SKM-1 (cell line): ENCODE results near the gene JARID2.
"Not testable (repeated sequence)": the region's sequence is repeated elsewhere in the genome, so short reads cannot be mapped to it uniquely, and the experiment has no call there.

Experiments
- DNase-seq: peaks from one replicate; lab custom pipeline; 2025; ENCODE audit not compliant: unreplicated experiment; lab: John Stamatoyannopoulos, UW

Gene JARID2

DNA sequence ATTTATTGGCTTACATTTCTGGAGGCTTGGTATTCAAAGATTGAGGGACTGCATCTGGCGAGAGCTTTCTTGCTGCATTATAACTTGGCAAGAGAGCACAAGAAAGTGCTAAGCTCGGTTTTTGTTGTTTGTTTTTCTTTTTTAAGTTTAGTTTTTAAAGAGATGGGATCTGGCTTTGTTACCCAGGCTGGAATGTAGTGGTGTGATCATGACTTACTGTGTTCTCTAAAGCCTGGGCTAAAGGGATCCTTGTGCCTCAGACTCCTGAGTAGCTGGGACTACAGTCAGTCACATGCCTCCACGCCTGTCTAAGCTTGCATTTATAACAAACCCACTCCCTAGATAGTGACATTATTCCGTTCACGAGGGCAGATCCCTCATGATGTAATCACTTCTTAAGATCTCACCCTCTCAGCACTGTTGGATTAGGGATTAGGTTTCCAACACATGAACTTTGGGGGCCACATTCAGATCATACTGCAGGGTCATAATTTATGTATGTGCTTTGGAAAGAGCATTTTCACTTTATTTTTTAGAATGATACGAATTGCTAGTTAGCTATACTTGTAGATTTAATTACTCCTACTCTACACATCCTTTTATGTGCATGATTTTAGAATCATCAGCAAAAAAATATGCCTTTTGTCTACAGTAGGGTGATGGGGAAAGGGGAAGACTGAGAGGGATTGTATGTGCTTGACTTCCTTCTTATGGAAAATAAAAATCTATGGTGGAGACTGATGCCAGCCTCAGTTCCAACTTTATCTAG is 167.8 kb downstream of the JARID2 start:
- no peak for DNase-seq

DNA sequence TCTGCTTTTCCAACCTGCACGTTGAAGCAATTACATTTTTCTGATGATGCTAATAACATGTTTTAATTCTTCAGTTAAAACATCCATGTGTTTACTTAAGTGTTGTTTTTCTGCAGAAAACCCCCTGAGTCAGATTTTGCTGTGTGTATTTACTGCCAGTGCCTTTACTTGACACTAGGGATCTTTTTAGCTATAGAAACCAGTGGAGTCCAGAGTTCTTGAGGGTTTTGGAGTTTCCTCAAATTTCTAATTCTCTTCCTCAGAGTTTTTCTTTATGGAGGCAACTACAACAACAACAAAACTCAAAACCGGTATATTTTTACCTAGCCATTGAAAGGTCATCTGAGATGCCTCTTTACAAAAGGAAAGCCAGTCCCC is 168.4 kb downstream of the JARID2 start:
- DNase-seq, result no peak

DNA sequence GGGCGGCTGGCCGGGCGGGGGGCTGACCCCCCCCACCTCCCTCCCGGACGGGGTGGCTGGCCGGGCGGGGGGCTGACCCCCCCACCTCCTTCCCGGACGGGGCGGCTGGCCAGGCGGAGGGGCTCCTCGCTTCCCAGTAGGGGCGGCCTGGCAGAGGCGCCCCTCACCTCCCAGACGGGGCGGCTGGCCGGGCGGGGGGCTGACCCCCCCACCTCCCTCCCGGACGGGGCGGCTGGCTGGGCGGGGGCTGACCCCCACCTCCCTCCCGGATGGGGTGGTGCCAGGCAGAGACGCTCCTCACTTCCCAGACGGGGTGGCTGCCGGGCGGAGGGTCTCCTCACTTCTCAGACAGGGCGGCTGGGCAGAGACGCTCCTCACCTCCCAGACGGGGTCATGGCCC is 169.8 kb downstream of the JARID2 start:
- not testable (repeated sequence) for DNase-seq

DNA sequence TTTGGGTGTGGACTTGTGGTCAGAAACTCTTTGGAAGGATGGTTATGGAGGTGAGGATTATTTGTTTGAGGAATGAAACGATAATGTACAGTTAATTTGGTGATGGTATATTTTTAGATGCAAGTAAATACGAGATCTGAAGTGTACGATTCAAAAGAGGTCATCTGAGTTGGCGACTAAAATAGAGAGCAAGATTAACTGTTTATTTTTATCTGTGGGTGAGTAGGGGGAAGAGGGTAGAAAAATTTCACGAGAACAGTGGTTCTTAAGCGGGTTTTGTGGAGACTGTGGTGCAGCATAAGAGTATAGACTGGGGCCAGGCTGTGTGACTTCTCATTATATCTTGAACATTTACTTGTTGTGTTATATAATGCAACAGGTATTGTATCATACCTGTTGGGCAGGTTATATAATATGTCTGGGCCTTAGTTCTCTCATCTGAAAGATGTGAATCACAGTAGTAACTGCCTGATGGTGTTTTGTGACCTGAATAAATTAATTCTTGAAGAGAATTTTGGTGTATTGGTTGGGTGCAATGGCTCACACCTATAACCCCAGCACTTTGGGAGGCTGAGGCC is 171.2 kb downstream of the JARID2 start:
- DNase-seq, result no peak

DNA sequence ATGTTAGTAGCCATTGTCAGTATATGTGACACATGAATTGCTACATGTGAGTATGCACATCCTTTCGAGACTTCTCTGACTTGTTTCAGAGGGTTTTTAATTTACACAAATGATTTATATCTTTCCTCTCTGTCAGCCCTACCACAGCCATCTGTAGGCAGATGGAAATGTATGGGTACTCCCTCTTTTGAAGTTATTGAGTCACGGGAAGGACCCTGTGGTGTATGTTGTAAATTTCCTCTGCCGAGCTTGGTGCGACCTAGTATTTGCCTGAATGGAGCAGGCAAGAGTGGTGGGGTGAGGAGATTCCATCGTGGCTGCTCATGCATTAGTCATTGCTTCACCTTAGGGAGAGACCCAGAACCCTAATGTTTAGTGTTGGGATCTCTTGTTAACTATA is 171.9 kb downstream of the JARID2 start:
- no peak for DNase-seq

DNA sequence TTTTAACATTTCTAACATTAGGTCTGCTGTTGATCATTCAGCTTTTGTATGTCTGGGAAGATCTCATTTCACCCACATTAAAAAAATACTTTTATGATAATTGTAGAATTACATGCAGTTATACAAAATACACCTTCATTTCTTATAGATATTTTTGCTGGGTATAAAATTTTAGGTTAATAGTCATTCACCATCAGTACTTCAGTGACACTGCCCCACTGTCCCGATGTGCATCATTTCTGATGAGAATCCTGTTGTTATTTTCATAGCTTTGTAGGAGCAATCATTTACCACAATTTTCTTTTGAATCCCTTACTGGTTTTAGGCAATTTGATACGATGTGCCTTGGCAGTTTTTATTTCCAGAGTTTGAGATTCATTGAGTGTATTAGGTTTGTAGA is 173.6 kb downstream of the JARID2 start:
- DNase-seq, result no peak

DNA sequence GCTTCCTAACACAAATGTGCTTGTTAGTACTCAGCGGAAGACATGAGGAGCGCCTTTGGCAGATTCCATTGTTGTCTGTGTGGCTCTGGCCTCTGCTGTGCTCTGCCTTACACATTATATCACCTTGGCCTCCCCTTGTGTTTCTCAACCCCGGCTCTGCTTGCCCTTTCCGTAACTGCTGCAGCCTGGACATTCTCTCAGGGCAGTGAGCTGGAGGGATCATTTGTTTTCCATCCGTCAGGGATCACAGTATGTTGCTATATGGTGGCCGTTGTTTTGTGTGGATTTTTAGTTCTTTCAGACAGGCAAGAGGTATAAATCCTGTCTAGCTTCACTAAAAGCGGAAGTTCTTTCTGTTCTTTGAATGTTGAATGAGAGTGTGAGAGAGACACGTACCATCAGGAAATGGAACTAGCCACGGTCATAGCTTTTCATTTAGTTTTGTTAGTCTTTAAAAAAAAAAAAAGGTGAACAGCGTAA is 175.1 kb downstream of the JARID2 start:
- DNase-seq, result no peak

DNA sequence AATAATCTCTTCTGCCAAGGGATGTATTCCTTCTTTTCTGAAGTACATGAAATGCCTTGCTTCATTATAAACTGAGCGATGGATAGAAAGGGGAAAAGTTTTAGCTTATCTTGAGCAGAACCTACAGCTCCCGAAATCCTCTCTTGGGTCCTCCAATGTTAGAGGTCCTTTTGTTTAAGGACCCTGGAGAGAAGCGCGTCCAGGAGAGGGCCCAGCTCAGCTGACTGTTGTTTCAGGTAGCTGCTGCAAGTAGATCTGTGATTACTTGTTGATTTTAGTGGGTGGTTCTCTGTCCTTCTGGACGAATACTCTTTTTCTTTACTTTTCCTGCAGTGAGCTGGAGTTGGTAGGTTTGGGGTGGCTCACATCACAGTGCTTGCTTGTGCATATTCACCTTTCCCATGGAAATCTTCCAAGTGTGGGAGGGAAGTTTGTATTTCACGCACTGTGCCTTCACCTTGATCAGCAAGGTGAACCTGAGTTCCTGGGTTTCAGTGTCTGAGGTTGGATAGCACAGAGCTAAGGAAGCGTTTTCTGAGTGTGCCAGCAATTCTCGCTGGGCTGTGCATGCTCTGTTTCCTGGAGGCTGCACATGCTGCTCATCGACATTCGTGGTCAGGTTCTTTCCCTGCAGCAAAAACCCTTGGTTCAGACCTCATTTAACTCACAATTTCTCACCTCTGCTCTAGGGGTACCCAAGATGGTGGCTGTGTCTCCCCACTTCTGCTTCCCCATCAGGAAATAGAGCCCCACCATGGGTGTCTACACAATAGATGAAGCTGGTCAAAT is 176.3 kb downstream of the JARID2 start:
- no peak for DNase-seq

DNA sequence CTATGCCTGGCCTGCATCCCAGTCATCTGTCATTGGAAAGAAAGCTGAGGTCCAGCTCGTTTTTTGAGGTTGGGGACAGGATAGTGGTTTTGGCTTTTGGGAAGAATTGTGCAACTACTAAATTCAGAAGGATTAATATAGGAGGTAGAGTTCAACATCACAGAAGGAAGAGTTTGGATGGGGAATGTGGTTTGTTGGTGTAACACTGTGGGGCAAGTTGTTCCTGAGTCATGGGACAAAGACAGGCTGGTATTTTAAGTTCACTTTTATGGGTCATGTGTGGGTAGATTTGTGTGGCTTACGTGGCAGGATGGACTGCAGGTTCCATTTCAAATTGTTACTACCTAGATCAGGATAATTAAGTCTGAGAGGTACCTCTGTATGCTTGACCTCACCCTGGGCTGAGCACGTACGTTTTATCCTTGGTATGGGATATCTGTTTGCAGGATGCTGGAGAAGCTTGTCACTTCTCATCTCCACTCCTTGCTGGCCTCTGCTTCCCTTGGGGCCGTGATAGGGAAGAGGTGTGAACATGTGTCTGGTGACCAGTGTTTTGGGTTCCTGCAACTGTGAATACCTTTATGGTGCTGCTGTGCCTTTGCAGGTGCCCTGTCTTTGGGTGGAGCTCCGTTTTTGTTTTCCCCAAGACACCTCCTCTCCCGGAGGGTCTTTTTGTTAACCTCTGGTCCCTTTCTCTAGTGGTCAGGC is 177.6 kb downstream of the JARID2 start:
- DNase-seq, result no peak

DNA sequence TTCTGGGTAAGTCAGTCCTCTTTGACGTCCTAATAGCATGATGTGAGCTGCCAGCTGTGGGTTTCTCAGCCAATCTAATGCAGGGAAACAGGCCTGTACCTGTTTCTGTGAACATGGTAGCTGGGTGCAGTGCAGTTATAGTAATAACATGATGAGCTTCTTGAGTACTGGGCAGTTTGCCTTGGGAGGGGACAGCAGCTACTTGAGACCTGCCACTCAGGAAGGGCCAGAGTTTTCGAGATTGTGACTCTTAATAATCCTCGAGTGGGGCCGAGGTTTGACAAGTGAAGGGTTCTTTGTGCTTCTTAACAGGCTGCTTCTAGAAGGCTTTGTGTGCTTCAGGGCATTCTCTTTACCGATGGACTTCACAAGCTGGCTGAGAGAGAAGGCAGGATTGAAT is 180.1 kb downstream of the JARID2 start:
- DNase-seq, result no peak

DNA sequence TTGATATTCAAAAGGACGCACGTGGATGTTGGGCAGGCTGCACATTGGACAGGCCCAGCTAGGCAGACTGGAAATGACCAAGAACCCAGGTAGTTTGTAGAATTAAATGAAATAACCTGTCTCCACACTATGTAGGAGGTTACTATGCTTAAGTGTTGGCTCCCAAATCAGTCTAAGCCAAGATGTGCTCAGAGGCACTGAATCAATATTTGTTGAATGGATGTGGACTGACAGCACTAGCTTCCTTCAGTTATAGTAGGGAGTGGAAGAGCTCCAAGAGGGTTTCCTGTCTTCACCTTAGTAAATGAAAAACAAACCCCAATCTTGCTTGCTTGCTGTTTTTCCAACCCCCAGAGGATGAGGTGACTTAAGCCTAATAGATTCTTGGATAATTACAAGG is 180.5 kb downstream of the JARID2 start:
- DNase-seq, result no peak

DNA sequence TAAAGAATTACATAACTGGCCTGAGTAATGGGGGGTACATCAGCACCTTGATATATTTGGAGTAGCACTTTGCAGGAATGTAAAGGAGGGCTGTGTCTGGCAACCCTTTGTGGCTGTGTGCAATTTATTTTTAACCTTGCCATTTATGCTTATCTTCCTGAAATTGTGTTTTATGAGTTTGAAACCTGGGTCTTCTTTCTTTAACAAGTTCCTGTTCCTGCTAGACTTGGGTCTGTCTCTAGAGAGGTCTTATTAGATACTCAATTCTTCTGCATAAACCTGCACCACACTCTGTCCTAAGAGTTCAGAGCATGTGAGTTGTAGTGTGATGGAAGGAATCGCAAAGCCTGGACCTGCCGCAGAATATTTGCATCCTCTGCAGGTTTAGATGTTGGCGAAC is 181.0 kb downstream of the JARID2 start:
- DNase-seq, result no peak

DNA sequence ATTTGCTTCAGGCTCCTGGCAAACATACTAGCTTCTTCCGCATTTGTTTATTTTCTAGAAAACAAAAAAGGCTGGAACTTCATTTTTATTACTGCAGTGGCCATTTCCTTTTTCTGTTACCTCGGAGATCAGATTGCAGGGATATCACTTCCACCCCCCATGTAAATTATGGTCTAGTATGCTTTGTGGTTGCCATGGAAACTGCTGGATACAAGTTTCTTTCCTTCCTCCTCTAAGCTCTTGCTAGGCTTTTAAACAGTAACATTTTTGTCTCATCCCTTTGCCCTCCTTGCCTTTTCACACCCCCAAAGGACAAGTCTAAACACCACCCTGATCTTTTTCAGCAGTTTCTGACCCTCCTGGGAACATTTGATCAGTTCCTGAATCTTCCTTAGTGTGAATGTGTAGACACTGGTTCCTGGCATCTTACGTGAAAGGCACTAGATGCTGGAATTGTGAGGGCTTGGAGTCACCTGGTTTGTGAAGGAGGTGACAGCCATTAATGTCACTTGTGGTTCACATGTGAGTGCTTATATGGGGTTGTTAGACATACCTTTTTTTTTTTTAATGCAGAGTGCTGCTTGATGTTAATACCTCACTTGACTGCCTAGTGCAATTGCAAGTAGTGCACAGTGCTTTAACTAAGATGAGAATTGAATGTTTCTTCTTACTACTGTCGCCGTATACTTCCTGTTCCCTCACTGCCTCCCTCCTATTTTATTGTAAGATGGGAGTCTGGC is 181.6 kb downstream of the JARID2 start:
- DNase-seq, result no peak

DNA sequence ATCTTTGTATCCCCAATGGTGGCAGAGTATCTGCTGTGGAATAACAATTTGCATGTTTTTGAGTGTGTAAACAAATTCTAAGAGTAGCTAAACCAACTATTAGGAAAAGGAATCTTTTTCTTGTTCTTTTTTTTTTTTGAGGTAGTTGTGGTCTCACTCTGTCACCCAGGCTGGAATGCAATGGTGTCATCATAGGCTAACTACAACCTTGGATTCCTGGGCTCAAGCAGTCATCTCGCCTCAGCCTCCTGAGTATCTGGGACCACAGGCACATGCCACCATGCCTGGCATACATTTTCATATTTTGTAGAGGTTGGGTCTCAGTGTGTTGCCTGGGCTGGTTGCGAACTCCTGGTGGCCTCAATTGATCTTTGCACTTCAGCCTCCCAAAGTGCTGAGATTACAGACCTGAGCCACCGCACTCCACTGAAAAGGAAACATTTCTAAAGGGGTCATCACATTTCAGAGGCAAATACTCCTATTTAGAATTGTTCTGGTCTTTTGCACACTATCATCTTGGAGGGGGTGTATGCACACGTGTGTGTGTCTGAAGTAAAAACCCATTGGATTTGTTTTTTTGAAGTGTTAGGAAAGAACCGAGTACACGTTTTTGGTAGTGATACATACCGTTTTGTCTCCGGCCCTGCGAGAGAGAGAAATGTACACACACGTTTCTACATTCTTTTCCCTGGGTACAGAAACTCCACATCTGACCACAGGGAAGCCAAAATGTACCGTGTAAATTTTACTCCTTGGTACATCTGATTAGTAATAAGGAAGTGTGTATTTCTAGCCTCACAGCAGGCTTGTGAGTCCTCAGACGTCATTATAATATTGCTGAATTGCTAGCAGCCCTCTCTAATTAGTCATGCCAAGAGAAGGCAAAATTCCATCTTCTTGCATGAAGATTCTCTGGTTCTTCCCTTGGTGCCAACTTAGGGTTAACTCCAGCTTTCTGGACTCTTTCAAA is 183.6 kb downstream of the JARID2 start:
- no peak for DNase-seq

DNA sequence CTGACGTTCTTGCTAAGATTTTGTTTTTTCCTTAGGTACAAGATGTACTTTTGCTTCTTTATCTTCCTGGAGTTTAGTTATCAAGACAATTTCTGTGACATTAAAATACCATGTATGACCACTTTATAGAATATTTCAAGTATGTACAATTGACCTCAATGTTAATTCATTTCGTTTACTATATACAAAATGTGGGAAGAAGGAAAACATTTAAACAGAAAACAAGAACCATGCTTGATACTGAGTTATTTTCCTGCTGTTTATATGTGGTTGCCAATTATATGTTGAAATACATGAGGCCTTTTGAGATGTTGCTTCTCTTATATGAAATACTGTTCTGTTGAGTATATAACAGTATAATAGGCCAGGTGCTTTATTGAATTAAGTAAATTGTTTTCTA is 184.3 kb downstream of the JARID2 start:
- DNase-seq, result no peak

DNA sequence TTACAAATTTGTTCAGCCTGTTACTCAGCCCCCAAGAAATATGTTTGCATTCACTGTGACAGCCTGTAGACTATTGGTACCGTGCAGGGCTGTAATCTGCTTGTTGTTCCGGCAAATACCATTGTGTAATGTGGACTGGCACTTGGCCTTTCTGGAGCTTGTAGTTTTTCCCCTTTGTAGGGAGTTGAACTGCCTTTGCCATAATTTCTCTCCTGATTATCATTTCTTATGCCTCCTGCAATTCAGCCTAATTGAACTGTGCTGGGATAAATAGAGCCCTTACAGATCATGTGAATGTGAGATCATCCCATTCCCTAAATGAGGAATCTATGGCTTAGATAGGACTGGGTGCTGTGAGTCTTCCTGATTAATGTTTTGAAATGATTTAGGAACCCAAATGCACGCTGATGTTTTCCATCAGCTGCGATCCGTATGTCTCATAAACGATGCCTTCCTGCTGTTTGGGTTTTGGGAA is 185.1 kb downstream of the JARID2 start:
- no peak for DNase-seq

DNA sequence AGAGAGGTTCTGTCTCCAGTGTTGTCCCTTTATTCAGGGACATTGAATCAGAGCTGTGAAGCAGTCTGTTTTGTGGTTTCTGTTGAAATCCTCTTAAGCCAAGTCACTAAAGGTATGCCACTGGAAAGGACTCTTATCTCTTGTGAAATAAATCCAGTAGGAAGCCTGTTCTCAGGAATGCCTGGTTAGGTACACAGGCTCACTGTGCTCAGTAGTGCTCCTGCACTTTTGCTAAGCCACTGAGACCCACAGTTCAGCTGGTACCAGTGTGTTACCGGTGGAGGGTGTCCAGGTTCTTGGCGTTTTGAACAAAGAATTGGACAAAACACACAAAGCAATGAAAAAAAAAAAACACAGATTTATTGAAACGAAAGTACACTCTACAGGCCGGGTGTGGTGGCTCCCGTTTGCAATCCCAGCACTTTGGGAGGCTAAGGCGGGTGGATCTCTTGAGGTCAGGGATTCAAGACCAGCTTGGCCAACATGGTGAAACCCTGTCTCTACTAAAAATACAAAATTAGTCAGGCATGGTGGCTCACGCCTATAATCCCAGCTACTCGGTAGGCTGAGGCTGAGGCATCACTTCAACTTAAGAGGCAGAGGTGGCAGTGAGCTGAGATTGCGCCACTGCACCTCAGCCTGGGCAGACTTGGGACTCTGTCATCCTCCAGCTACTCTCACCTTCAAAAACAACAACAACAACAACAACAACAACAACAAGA is 186.1 kb downstream of the JARID2 start:
- DNase-seq, result no peak

DNA sequence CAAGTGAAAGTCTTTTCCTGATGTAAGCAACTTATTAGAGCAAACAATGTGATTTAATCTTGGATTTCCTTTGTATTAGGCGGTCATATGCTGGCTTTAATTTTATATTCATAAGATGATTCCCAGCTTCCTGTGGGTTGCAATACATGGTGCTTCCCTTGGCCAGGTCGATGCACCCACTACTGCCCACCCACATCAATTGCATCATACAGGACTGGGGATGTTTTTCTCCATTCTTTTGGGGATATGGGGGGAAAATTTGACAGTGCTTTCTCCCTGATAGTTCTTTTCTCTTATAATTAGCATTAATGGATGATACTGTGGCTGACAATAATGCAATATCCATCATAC is 187.6 kb downstream of the JARID2 start:
- DNase-seq, result no peak

DNA sequence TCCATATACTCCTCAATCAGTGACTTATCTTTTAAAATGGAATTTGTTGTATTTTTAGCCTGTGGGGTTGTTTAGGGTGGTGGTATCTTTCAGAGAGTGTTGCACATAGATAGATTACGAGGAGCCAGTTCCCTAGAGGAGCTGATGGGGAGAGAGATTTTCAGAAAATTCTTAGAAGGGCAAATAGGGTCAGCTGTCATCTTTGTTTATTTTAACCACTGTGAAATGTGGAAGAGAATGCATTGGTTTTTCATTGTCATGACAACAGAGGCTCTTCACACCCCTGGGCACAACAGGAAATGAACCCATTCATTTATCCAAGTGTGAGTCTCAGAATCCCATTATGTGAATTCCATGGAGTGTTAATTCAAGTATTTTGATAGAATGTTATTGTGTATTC is 188.4 kb downstream of the JARID2 start:
- DNase-seq, result no peak
